ENCODE results near the gene GRHL3. TPM values are rescaled to one million over a fixed set of nuclear protein-coding genes. Genes with fewer than 3 reads are reported as not detected.
"Not testable (repeated sequence)": the region's sequence is repeated elsewhere in the genome, so short reads cannot be mapped to it uniquely, and the experiment has no call there.

The GRHL3 gene
- not detected for total RNA-seq
- long read RNA-seq, partial matches to known transcripts, result 0 of 2 reads
- long read RNA-seq, other reads (novel, unspliced or antisense), result 2 of 2 reads

- intact Hi-C loops (cut with DNase I), result no loop called here
- no peak for DNase-seq (ENCODE audit: low spot score)
Measured at GRCh38 chr1:24319312-24319863, at the start of gene GRHL3. TSS of gene GRHL3 (plus strand) at chr1:24319357. CDS start at chr1:24319552, 195 bp downstream.

- intact Hi-C loops (cut with DNase I); DNase-seq (ENCODE audit: low spot score): not testable (repeated sequence)
Measured at GRCh38 chr1:24274203-24275103, 44.7 kb upstream of the GRHL3 start.

- intact Hi-C loops (cut with DNase I), result no loop called here
- no peak for DNase-seq (ENCODE audit: low spot score)
Measured at GRCh38 chr1:24275104-24275410, 44.1 kb upstream of the GRHL3 start.

- no peak for DNase-seq (ENCODE audit: low spot score)
- intact Hi-C loops (cut with DNase I), result no loop called here
Measured at GRCh38 chr1:24275510-24275909, 43.6 kb upstream of the GRHL3 start.

GRCh38 chr1:24276791-24277190 lies 42.4 kb upstream of the GRHL3 start:
- intact Hi-C loops (cut with DNase I), result no loop called here
- no peak for DNase-seq (ENCODE audit: low spot score)

- intact Hi-C loops (cut with DNase I), result no loop called here
- no peak for DNase-seq (ENCODE audit: low spot score)
Measured at GRCh38 chr1:24277420-24278169, 41.6 kb upstream of the GRHL3 start.

- intact Hi-C loops (cut with DNase I), result no loop called here
- no peak for DNase-seq (ENCODE audit: low spot score)
Measured at GRCh38 chr1:24278726-24279125, 40.4 kb upstream of the GRHL3 start.

- no peak for DNase-seq (ENCODE audit: low spot score)
- intact Hi-C loops (cut with DNase I), result no loop called here
Measured at GRCh38 chr1:24279590-24280232, 39.4 kb upstream of the GRHL3 start.

GRCh38 chr1:24281591-24281990 lies 37.6 kb upstream of the GRHL3 start:
- intact Hi-C loops (cut with DNase I), result no loop called here
- DNase-seq (ENCODE audit: low spot score), result no peak

GRCh38 chr1:24282491-24282890 lies 36.7 kb upstream of the GRHL3 start:
- DNase-seq (ENCODE audit: low spot score), result no peak
- intact Hi-C loops (cut with DNase I), result no loop called here

GRCh38 chr1:24283326-24284155 lies 35.6 kb upstream of the GRHL3 start:
- DNase-seq (ENCODE audit: low spot score), result no peak
- intact Hi-C loops (cut with DNase I), result no loop called here

- intact Hi-C loops (cut with DNase I), result no loop called here
- no peak for DNase-seq (ENCODE audit: low spot score)
Measured at GRCh38 chr1:24284156-24284471, 35.0 kb upstream of the GRHL3 start.

GRCh38 chr1:24285231-24285630 lies 33.9 kb upstream of the GRHL3 start:
- intact Hi-C loops (cut with DNase I), result no loop called here
- no peak for DNase-seq (ENCODE audit: low spot score)

GRCh38 chr1:24286246-24287010 lies 32.7 kb upstream of the GRHL3 start:
- intact Hi-C loops (cut with DNase I), result no loop called here
- no peak for DNase-seq (ENCODE audit: low spot score)

GRCh38 chr1:24287779-24288178 lies 31.4 kb upstream of the GRHL3 start:
- intact Hi-C loops (cut with DNase I); DNase-seq (ENCODE audit: low spot score): not testable (repeated sequence)

GRCh38 chr1:24288479-24288878 lies 30.7 kb upstream of the GRHL3 start:
- intact Hi-C loops (cut with DNase I), result no loop called here
- no peak for DNase-seq (ENCODE audit: low spot score)

GRCh38 chr1:24289937-24290595 lies 29.1 kb upstream of the GRHL3 start:
- DNase-seq (ENCODE audit: low spot score), result peak; percentile 88
- intact Hi-C loops (cut with DNase I), result loop anchor here (5.0 kb wide), 1 partner anchor 102 kb away; no protein-coding TSS in a partner anchor

- DNase-seq (ENCODE audit: low spot score), result no peak
- intact Hi-C loops (cut with DNase I), result loop anchor here (5.0 kb wide), 1 partner anchor 101 kb away; no protein-coding TSS in a partner anchor
Measured at GRCh38 chr1:24290933-24291487, 28.1 kb upstream of the GRHL3 start.

All from cardiac septum (tissue), 1 donor.